OCI-LY7 (cell line): ENCODE data around the gene SNRNP27.

Experiments
- CTCF ChIP-seq: fragments of 200-600 bp; sonication (generic); conservative IDR thresholded peaks from 2 replicates; pipeline ENCODE4 v1.5.1; 2014; ENCODE audit warnings: mild to moderate bottlenecking, antibody characterized with exemption, low read length, moderate library complexity, mixed read lengths
- EZH2phosphoT487 ChIP-seq: fragments of 200-600 bp; sonication (generic); IDR thresholded peaks from 2 replicates; pipeline ENCODE4 v1.6.1; 2018; ENCODE audit warnings: low read depth, borderline replicate concordance, mild to moderate bottlenecking, mixed run types, antibody characterized with exemption, low read length, moderate library complexity, mixed read lengths

GRCh38 chr2:69948963-69949645 is 55.3 kb downstream of the SNRNP27 start:
- TF ChIP-seq CTCF = no peak
- TF ChIP-seq EZH2phosphoT487 = no peak
